SHP77 (cell line): Measurements from ENCODE around the gene NLRP1.

Source experiments
- DNase-seq, 2 experiments: peaks; one replicate each; lab custom pipeline; 2025; lab: John Stamatoyannopoulos, UW

Gene NLRP1

GRCh38 chr17:5478992-5479391, 105.3 kb downstream of the NLRP1 start:
- no peak for DNase-seq

- no peak for DNase-seq
Observed at GRCh38 chr17:5473906-5474305, 110.4 kb downstream of the NLRP1 start.

- no peak for DNase-seq
Observed at GRCh38 chr17:5472511-5472910, 111.8 kb downstream of the NLRP1 start.

- no peak for DNase-seq
Observed at GRCh38 chr17:5468075-5468473, 116.2 kb downstream of the NLRP1 start.

GRCh38 chr17:5467416-5467815, 116.9 kb downstream of the NLRP1 start:
- no peak for DNase-seq

GRCh38 chr17:5466295-5466694, 118.0 kb downstream of the NLRP1 start:
- no peak for DNase-seq

GRCh38 chr17:5464717-5465507, 119.4 kb downstream of the NLRP1 start:
- no peak for DNase-seq
